Stomach (tissue), 9 donors: Measurements from ENCODE around the gene ATP6V0B. TPM values are rescaled to one million over a fixed set of nuclear protein-coding genes. Genes with fewer than 3 reads are reported as not detected.
A peak's percentile ranks its signal among the peaks of the same experiment; 100 is the strongest.

ENCODE experiments used
- DNase-seq, 2 donors: peaks; one replicate each; pipeline versions ENCODE4 v3.0.0 to v3.0.0-alpha.2; 2013 to 2019
- H3K27ac ChIP-seq, 5 donors: fragments of 200-600 bp in 4 of 5; sonication (generic) in 4 of 5; one replicate each; pipeline ENCODE4 v1.5.1; 2013 to 2019; ENCODE audit warnings: mild to moderate bottlenecking in 1 of 5, moderate library complexity in 1 of 5
- H3K27me3 ChIP-seq, 3 donors: fragments of 200-600 bp; sonication (generic); one replicate each; pipeline ENCODE4 v1.5.1; 2017 to 2019; ENCODE audit warnings: mixed run types in 1 of 3
- H3K36me3 ChIP-seq, 4 donors: fragments of 200-600 bp; sonication (generic); 1 replicate in 3 of 4; 2 replicates in 1 of 4; pipeline ENCODE4 v1.5.1; 2016 to 2019
- H3K4me1 ChIP-seq, 4 donors: fragments of 200-600 bp; sonication (generic); one replicate each; pipeline ENCODE4 v1.5.1; 2016 to 2019
- H3K4me3 ChIP-seq, 4 donors: fragments of 200-600 bp; sonication (generic) in 3 of 4; one replicate each; pipeline ENCODE4 v1.5.1; 2016 to 2019; ENCODE audit warnings: mild to moderate bottlenecking in 1 of 4
- H3K9me3 ChIP-seq, 4 donors: fragments of 200-600 bp; sonication (generic); one replicate each; pipeline ENCODE4 v1.5.1; 2016 to 2019
- EP300 ChIP-seq: sonication (generic); formaldehyde crosslinking; IDR thresholded peaks from one replicate; pipeline ENCODE4 v1.6.1; 2017; ENCODE audit warnings: antibody characterized with exemption
- POLR2A ChIP-seq, 4 donors: fragments of 450-650 bp; IDR thresholded peaks; one replicate each; pipeline ENCODE4 v1.6.1; 2016; ENCODE audit warnings: antibody characterized with exemption in 4 of 4, control low read depth in 2 of 4, mild to moderate bottlenecking in 1 of 4, moderate library complexity in 1 of 4
- POLR2AphosphoS5 ChIP-seq, 3 donors: sonication (generic); formaldehyde crosslinking; IDR thresholded peaks; one replicate each; pipeline ENCODE4 v1.6.1; 2016; ENCODE audit warnings: antibody characterized with exemption in 3 of 3
- WGBS, 5 donors: extraction: QIAGEN DNeasy Blood & Tissue Kit in 3 of 5; methylation state at CpG; one replicate each; pipeline versions ENCODE4 v1.1.5 to v1.1.7; 2013 to 2018; 5-methylcytosine and 5-hydroxymethylcytosine counted together
- intact Hi-C: fragments of 100-400 bp; cut with DNase I; formaldehyde crosslinking; loops from one replicate; pipeline ENCODE4 v1.15.1; 2023; ENCODE audit warnings: low total_unique reads
- polyA plus RNA-seq, 3 donors: library from polyadenylated mRNA; stranded (reverse); fragments of 200-250 nt; gene quantifications; one replicate each; pipeline ENCODE4 v1.2.3, GENCODE V29; 2013
- total RNA-seq, 5 donors: library from RNA; depleted of rRNA; stranded (reverse); fragments of >200 nt; gene quantifications; one replicate each; pipeline versions ENCODE4 v1.1.0 to v1.2.3, GENCODE V29; 2014 to 2016
- TF ChIP-seq, protein P1 (sequence below), 7 experiments: fragments of 450-650 bp in 4 of 7; fragments of 200-600 bp in 3 of 7; sonication (generic) in 3 of 7; IDR thresholded peaks; one replicate each; pipeline ENCODE4 v1.5.1; 2016 to 2019; ENCODE audit warnings: antibody characterized with exemption in 7 of 7, control low read depth in 2 of 7, mild to moderate bottlenecking in 1 of 7
- donor health status: healthy with polysubstance abuse.
- donor health status: Bipolar disorder and iron deficiency.
- donor health status: healthy.

ATP6V0B gene
- total and polyA plus RNA-seq, 8 donors = 32.1 to 188 (median 94.7) TPM

DNA sequence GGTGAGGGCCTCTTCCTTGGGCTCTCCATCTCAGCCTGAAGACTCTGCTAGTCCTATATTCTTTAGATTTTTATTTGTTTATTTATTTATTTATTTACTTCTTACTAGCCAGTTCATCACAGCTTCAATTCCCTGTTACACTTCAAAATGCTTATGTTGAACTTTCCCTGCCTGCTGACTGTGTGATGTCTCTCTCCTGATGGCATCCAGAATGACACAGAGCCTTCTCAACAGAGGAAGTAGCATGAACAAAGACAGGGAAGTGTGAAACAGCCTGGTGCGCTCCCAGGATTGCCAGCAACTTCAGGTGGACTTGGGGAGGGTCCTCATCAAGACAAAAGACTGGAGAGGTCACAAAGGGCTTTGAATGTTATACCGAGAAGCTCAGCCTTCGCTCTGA lies 32.3 kb upstream of the ATP6V0B start:
- 89 to 95% (median 93%) methylated on average over 3 of the region's 3 CpGs for WGBS, 5 donors
- H3K27me3 ChIP-seq = no peaks in the 10 kb centered on the region
- no peaks in the 10 kb centered on the region for H3K9me3 ChIP-seq
- DNase-seq = no peak
- intact Hi-C loops = no loop called here
- TF ChIP-seq, protein P1, sequence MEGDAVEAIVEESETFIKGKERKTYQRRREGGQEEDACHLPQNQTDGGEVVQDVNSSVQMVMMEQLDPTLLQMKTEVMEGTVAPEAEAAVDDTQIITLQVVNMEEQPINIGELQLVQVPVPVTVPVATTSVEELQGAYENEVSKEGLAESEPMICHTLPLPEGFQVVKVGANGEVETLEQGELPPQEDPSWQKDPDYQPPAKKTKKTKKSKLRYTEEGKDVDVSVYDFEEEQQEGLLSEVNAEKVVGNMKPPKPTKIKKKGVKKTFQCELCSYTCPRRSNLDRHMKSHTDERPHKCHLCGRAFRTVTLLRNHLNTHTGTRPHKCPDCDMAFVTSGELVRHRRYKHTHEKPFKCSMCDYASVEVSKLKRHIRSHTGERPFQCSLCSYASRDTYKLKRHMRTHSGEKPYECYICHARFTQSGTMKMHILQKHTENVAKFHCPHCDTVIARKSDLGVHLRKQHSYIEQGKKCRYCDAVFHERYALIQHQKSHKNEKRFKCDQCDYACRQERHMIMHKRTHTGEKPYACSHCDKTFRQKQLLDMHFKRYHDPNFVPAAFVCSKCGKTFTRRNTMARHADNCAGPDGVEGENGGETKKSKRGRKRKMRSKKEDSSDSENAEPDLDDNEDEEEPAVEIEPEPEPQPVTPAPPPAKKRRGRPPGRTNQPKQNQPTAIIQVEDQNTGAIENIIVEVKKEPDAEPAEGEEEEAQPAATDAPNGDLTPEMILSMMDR (IDR thresholded peaks at IDR 0.05) = no peak
- TF ChIP-seq EP300 = no peak
- TF ChIP-seq POLR2A (IDR thresholded peaks at IDR 0.05) = no peak
- TF ChIP-seq POLR2AphosphoS5 (IDR thresholded peaks at IDR 0.05) = no peak
- no peak overlapping the region for H3K27ac ChIP-seq
- H3K36me3 ChIP-seq = no peaks in the 10 kb centered on the region
- H3K4me3 ChIP-seq = no peak overlapping the region
- H3K4me1 ChIP-seq = peaks cover 16 to 28% (median 20%) of the 10 kb centered on the region in 4 donors

DNA sequence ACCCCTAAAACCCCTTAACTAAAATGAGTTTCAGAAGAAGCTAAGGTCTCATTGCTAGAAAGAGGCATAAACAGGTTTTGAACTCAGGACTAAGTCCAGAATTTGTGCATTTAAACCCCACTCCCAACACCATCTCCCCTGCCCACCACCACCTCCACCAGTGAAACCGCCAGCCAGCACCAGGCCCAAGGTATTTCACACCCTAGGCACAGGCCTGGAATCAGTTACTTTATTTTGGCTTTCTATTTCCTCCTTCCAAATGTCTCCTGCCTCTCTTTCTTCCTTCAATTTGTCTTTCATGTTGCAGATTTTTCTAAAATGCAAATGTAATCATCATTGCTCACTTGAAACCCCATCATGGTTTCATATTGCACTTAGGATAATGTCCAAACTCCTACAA lies 29.9 kb upstream of the ATP6V0B start:
- Histone ChIP-seq H3K4me3 (no peak overlapping the region), H3K4me1 (peaks cover 32 to 52% (median 40%) of the 10 kb centered on the region in 4 donors), H3K36me3 (peaks cover 5 to 8% (median 5%) of the 10 kb centered on the region in 4 donors), H3K27ac (no peak overlapping the region), H3K9me3 (no peaks in the 10 kb centered on the region), H3K27me3 (no peaks in the 10 kb centered on the region)
- WGBS, 5 donors = 92 to 100% (median 100%) methylated on average over 1 of the region's 1 CpG
- intact Hi-C loops = no loop called here
- DNase-seq = no peak
- TF ChIP-seq, protein P1 (IDR thresholded peaks at IDR 0.05) = no peak
- TF ChIP-seq EP300 = no peak
- no peak for TF ChIP-seq POLR2AphosphoS5 (IDR thresholded peaks at IDR 0.05)
- TF ChIP-seq POLR2A (IDR thresholded peaks at IDR 0.05) = no peak

DNA sequence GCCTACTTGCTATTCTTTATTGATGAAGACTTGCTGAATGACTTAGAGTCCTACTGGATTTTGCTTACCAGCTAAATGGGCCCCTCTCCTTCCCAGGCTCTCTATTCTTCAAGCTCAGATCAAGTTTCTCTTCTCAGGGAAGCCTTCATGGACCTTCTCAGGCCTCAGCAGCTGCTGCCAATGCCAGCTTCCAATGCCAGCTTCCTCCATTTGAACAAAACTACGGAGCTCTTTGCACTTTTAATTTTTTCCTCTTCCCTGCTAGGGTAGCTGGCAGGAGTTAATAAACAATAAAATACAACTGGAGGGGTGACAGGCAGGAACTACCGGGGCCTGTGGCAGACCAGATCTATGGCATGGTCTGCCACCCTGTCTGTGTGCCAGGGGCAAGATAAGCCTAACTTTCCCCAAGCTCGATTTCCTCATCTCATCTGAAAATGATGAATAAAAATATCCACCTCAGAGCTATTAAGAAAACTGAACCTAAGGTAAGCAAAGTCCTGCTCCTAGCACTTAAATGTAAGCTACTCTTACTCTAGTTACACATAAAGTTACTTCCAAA lies 29.0 kb upstream of the ATP6V0B start:
- Histone ChIP-seq H3K27me3 (no peaks in the 10 kb centered on the region), H3K9me3 (no peaks in the 10 kb centered on the region), H3K4me3 (peak overlapping the region; percentile 63 to 91 (median 82)), H3K36me3 (peaks cover 6 to 17% (median 14%) of the 10 kb centered on the region in 4 donors), H3K4me1 (peaks cover 32 to 54% (median 42%) of the 10 kb centered on the region in 4 donors), H3K27ac (peak overlapping the region; percentile 96 to 99 (median 97))
- no peak for DNase-seq
- intact Hi-C loops = no loop called here
- WGBS, 5 donors = 0 to 11% (median 3%) methylated on average over 3 of the region's 3 CpGs
- no peak for TF ChIP-seq EP300
- TF ChIP-seq, protein P1 (IDR thresholded peaks at IDR 0.05) = no peak
- no peak for TF ChIP-seq POLR2AphosphoS5 (IDR thresholded peaks at IDR 0.05)
- TF ChIP-seq POLR2A (IDR thresholded peaks at IDR 0.05) = no peak

DNA sequence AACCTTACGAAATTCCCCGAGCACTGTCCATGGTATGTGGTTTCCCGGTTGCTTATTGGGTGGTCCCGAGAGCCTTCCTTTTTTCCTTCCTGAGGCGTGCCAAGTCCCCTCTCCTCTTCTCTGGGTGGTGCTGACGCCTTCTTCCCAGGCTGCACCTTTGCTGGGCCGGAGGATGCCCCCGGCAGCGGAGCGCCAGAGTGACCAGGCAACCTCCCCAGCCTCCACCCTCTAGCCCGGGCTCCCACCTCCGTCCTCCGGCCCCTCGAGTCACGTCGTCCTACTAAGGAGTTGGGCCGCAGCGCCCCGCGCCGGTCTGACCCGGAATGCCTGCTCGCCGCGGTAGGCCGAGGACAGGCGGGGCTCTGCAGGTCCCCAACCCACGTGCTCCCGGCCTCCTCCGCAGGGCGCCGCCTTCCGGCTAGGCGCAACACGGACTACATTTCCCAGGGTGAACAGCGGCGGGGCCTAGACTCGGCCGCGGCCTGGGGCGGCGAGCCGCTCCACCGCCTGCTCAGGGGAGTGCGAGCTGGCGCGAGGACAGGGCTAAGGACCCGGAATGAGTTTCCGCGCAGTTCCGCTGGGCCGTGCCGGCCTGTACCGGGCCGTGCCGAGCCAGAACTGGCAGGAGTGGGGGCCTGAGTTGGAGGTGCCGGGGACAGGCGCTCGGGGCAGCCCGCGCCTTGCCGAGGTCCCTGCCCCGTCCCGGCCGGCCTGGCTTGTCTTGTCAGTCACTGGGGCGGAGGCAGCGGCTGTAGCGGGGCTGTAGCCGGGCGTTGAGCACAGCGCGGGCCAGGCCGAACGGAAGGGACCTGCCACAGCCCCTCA lies 28.3 kb upstream of the ATP6V0B start, which contains the start of gene IPO13:
Gene IPO13 (plus strand): TSS at position 715 of the 825 bp plus-strand sequence. CDS start 651 bp downstream, outside the sequence.
- intact Hi-C loops = no loop called here
- peaks cover 32 to 54% (median 42%) of the 10 kb centered on the region in 4 donors for H3K4me1 ChIP-seq
- H3K4me3 ChIP-seq = peak within 1 kb of the TSS; percentile 63 to 91 (median 82)
- TF ChIP-seq POLR2A (IDR thresholded peaks at IDR 0.05) (no peak), POLR2AphosphoS5 (IDR thresholded peaks at IDR 0.05) (peak; percentile 78 to 88 (median 79))
- TF ChIP-seq, protein P1 (IDR thresholded peaks at IDR 0.05) = peak in 5 of 7 experiments; percentile 68 to 86 (median 81)
- peaks cover 6 to 22% (median 18%) of the 10 kb centered on the region in 4 donors for H3K36me3 ChIP-seq
- H3K9me3 ChIP-seq = no peaks in the 10 kb centered on the region
- H3K27ac ChIP-seq = peak within 1 kb of the TSS; percentile 96 to 99 (median 97)
- 0 to 1% (median 0%) methylated on average over 29 to 74 of the region's 74 CpGs for WGBS, 5 donors
- no peaks in the 10 kb centered on the region for H3K27me3 ChIP-seq
- peak; percentile 94 to 99 for DNase-seq
